Adrenal gland (tissue), 12 donors: ENCODE measurements around the gene ANTXR2. TPM values are rescaled to one million over a fixed set of nuclear protein-coding genes. Genes with fewer than 3 reads are reported as not detected.
A peak's percentile ranks its signal among the peaks of the same experiment; 100 is the strongest.

Experiments
- DNase-seq, 7 donors: peaks; one replicate each; pipeline ENCODE4 v3.0.0-alpha.2; 2019 to 2020
- H3K27ac ChIP-seq, 5 donors: fragments of 200-600 bp; sonication (generic) in 4 of 5; 1 replicate in 3 of 5; 2 replicates in 2 of 5; pipeline versions ENCODE4 v1.5.1 to v1.8.0; 2016 to 2020; ENCODE audit warnings: mild to moderate bottlenecking in 1 of 5
- H3K27me3 ChIP-seq: fragments of 200-600 bp; 2 replicates; pipeline ENCODE4 v1.8.0; 2021
- H3K36me3 ChIP-seq, 2 donors: fragments of 200-600 bp; replicated peaks in 1 of 2; 1 replicate in 1 of 2; 2 replicates in 1 of 2; pipeline versions ENCODE4 v1.5.1 to v1.8.0; 2018 to 2022
- H3K4me1 ChIP-seq, 2 donors: fragments of 200-600 bp; replicated peaks in 1 of 2; 1 replicate in 1 of 2; 2 replicates in 1 of 2; pipeline versions ENCODE4 v1.5.1 to v1.8.0; 2018 to 2021
- H3K4me3 ChIP-seq, 4 donors: fragments of 200-600 bp; sonication (generic) in 3 of 4; one replicate each; pipeline ENCODE4 v1.5.1; 2016 to 2018
- H3K9me3 ChIP-seq, 3 donors: fragments of 200-600 bp; sonication (generic) in 1 of 3; replicated peaks in 1 of 3; 1 replicate in 2 of 3; 2 replicates in 1 of 3; pipeline versions ENCODE4 v1.5.1 to v1.8.0; 2016 to 2021
- POLR2A ChIP-seq, 2 donors: fragments of 450-650 bp; IDR thresholded peaks; one replicate each; pipeline ENCODE4 v1.6.1; 2017; ENCODE audit warnings: antibody characterized with exemption in 2 of 2, mild to moderate bottlenecking in 2 of 2, moderate library complexity in 1 of 2
- WGBS, 4 donors: extraction: QIAGEN DNeasy Blood & Tissue Kit in 2 of 4; methylation state at CpG; one replicate each; pipeline versions ENCODE4 v1.1.5 to v1.1.7; 2013 to 2017; 5-methylcytosine and 5-hydroxymethylcytosine counted together
- intact Hi-C, 2 donors: fragments of 100-400 bp; cut with DNase I; formaldehyde crosslinking; loops; one replicate each; pipeline versions ENCODE4 v1.14.1 to v1.15.0; 2022 to 2023
- polyA plus RNA-seq, 3 donors: library from polyadenylated mRNA; stranded (reverse); fragments of 200-250 nt in 2 of 3; fragments of 350-450 nt in 1 of 3; fragmentation: Illumina TruSeq in 1 of 3; extraction: RNeasy Lipid Tissue Mini Kit (QIAGEN cat#74804) in 1 of 3; gene quantifications; one replicate each; pipeline ENCODE4 v1.2.3, GENCODE V29; 2013 to 2014
- total RNA-seq, 9 donors: library from RNA; depleted of rRNA in 4 of 9; stranded (reverse); fragments of >200 nt in 4 of 9; fragments of 120-200 nt in 1 of 9; fragmentation: NEBNext Ultra II Directional in 1 of 9; extraction: Animal tissue kit (Norgen Biotek cat#: 25700) in 1 of 9; gene quantifications; one replicate each; pipeline versions ENCODE4 v1.1.0 to v1.2.4, GENCODE V29; 2013 to 2023
- TF ChIP-seq, protein P1 (sequence below), 6 experiments: fragments of 450-650 bp in 4 of 6; fragments of 200-600 bp in 2 of 6; sonication (generic) in 1 of 6; IDR thresholded peaks; 1 replicate in 5 of 6; 2 replicates in 1 of 6; pipeline versions ENCODE4 v1.5.1 to v1.8.0; 2016 to 2021; ENCODE audit warnings: antibody characterized with exemption in 6 of 6, mild to moderate bottlenecking in 2 of 6, moderate library complexity in 1 of 6
- donor health status: healthy with polysubstance abuse.
- donor health status: Bipolar disorder and iron deficiency.
- donor health status: DM: yes; HTN: yes; CAD: no.
- donor health status: DM: no; HTN: no; CAD: no.
- donor health status: DM: no; HTN: no; CAD: no.
- donor health status: DM: yes; HTN: yes; CAD: no.

The ANTXR2 gene
- total and polyA plus RNA-seq, 12 donors, result 8.4 to 96.6 (median 57.7) TPM

DNA sequence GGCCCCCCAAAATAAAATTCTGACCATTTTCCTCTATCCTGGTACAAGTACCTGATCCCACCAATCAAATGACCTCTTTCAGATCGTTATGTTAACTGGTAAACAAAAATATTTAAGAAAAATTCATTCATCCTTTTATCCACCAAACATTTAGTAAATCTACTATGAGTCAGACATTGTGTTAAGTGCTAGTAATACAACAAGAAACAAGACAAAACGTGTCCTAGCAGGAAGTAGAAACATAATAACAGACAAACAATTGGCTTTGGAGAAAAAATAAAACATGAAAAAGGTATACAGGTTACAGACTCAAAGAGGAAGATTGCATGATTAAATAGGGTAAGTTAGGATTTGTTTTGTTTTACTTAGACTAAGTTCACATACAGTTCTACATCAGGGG is 43.7 kb downstream of the ANTXR2 start:
- TF ChIP-seq POLR2A (IDR thresholded peaks at IDR 0.05), result no peak
- TF ChIP-seq, protein P1, sequence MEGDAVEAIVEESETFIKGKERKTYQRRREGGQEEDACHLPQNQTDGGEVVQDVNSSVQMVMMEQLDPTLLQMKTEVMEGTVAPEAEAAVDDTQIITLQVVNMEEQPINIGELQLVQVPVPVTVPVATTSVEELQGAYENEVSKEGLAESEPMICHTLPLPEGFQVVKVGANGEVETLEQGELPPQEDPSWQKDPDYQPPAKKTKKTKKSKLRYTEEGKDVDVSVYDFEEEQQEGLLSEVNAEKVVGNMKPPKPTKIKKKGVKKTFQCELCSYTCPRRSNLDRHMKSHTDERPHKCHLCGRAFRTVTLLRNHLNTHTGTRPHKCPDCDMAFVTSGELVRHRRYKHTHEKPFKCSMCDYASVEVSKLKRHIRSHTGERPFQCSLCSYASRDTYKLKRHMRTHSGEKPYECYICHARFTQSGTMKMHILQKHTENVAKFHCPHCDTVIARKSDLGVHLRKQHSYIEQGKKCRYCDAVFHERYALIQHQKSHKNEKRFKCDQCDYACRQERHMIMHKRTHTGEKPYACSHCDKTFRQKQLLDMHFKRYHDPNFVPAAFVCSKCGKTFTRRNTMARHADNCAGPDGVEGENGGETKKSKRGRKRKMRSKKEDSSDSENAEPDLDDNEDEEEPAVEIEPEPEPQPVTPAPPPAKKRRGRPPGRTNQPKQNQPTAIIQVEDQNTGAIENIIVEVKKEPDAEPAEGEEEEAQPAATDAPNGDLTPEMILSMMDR (IDR thresholded peaks at IDR 0.05), result no peak
- no peak overlapping the region for H3K27ac ChIP-seq
- peaks cover 0 to 34% of the 10 kb centered on the region in 2 donors for H3K36me3 ChIP-seq
- DNase-seq, result no peak
- intact Hi-C loops, result no loop called here
- H3K4me1 ChIP-seq, result no peaks in the 10 kb centered on the region
- no peaks in the 10 kb centered on the region for H3K27me3 ChIP-seq
- 78 to 88% (median 84%) methylated on average over 2 of the region's 2 CpGs for WGBS, 4 donors
- H3K4me3 ChIP-seq, result no peak overlapping the region
- no peaks in the 10 kb centered on the region for H3K9me3 ChIP-seq

DNA sequence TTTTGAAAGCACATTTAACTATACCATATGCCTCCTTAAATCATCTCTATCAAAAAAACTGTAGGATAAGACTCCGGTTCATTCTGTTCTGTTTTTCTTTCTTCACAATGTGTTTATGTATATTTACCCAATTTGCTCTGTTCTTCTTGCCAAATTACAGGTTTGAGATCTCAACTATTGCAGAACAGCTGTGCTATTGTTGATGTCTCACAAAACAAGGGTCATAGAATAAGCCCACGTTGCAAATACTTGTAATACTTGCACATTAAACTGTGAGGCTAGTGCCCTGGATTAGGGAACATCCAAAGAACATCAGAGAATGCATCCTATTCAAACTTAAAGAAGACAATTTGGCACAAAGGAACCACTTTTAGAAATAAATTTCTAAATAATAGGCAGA is 45.4 kb downstream of the ANTXR2 start:
- H3K4me1 ChIP-seq, result no peaks in the 10 kb centered on the region
- no peaks in the 10 kb centered on the region for H3K27me3 ChIP-seq
- H3K27ac ChIP-seq, result no peak overlapping the region
- WGBS, 4 donors, result 75 to 81% (median 76%) methylated on average over 2 of the region's 2 CpGs
- H3K36me3 ChIP-seq, result peaks cover 0 to 37% of the 10 kb centered on the region in 2 donors
- H3K4me3 ChIP-seq, result no peak overlapping the region
- DNase-seq, result no peak
- TF ChIP-seq, protein P1 (IDR thresholded peaks at IDR 0.05), result no peak
- TF ChIP-seq POLR2A (IDR thresholded peaks at IDR 0.05), result no peak
- no peaks in the 10 kb centered on the region for H3K9me3 ChIP-seq
- intact Hi-C loops, result no loop called here

DNA sequence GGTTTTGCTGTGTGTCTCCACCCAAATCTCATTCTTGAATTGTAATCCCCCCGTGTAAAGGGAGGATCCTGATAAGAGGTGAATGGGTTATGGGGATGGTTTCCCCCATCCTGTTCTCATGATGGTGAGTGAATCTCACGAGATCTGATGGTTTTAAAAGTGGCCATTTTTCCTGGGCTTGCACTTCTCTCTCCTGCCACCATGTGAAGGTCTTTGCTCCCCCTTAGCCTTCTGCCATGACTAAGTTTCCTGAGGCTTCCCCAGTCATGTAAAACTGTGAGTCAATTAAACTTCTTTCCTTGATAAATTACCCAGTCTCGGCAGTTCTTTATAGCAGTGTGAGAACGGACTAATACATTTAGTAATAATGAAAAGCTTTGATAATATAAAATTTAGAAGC is 46.9 kb downstream of the ANTXR2 start:
- no peak for DNase-seq
- H3K4me1 ChIP-seq, result no peaks in the 10 kb centered on the region
- TF ChIP-seq, protein P1 (IDR thresholded peaks at IDR 0.05), result peak in 2 of 6 experiments; percentile 12 to 16
- no peak for TF ChIP-seq POLR2A (IDR thresholded peaks at IDR 0.05)
- WGBS, 4 donors, result 62 to 75% (median 70%) methylated on average over 4 of the region's 4 CpGs
- no peak overlapping the region for H3K4me3 ChIP-seq
- no peak overlapping the region for H3K27ac ChIP-seq
- intact Hi-C loops, result no loop called here
- H3K27me3 ChIP-seq, result no peaks in the 10 kb centered on the region
- H3K36me3 ChIP-seq, result peaks cover 0 to 31% of the 10 kb centered on the region in 2 donors
- H3K9me3 ChIP-seq, result no peaks in the 10 kb centered on the region

DNA sequence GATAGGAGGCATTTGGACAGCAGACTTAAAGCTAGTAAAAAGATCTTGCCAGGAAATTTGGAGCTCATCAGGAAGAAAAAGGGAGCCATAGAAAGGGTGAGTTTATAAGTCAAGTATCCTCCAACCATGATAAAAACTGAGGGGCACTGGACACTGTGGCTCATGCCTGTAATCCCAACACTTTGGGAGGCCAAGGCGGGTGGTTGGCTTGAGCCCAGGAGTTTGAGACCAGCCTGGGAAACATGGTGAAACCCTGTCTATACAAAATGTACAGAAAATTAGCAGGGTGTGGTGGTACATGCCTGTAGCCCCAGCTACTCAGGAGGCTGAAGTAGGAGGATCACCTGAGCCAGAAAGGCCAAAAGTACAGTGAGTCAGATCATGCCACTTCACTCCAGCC is 48.7 kb downstream of the ANTXR2 start:
- DNase-seq, result no peak
- Histone ChIP-seq H3K27ac (no peak overlapping the region), H3K27me3 (no peaks in the 10 kb centered on the region), H3K4me1 (no peaks in the 10 kb centered on the region), H3K36me3 (peaks cover 0 to 25% of the 10 kb centered on the region in 2 donors), H3K9me3 (no peaks in the 10 kb centered on the region), H3K4me3 (no peak overlapping the region)
- intact Hi-C loops, result no loop called here
- no peak for TF ChIP-seq POLR2A (IDR thresholded peaks at IDR 0.05)
- TF ChIP-seq, protein P1 (IDR thresholded peaks at IDR 0.05), result no peak
- 93 to 98% (median 95%) methylated on average over 1 of the region's 1 CpG for WGBS, 4 donors
